Bronchial epithelial cell (primary cell): ENCODE results near the gene NECAB3. TPM values are rescaled to one million over a fixed set of nuclear protein-coding genes. Genes with fewer than 3 reads are reported as not detected.

Experiments used
- DNase-seq: peaks from one replicate; pipeline ENCODE4 v3.0.0-alpha.2; 2010; ENCODE audit warnings: low read depth
- FAIRE-seq: peaks from 2 replicates; lab custom pipeline; 2011; peaks lifted over from hg19 to GRCh38; lab: Jason Lieb, UNC
- H3K27me3 ChIP-seq: 2 replicates; pipeline ENCODE4 v1.5.1; 2011; ENCODE audit warnings: low read length; ENCODE audit not compliant: control insufficient read depth, insufficient read depth
- H3K36me3 ChIP-seq: 2 replicates; pipeline ENCODE4 v1.5.1; 2011; ENCODE audit warnings: low read length; ENCODE audit not compliant: control insufficient read depth, insufficient read depth
- H3K4me3 ChIP-seq: 2 replicates; pipeline ENCODE4 v1.5.1; 2011; ENCODE audit warnings: mild to moderate bottlenecking, low read depth, low read length, control low read depth
- total RNA-seq: library from RNA; depleted of rRNA; stranded (reverse); fragments of >200 nt; gene quantifications from 2 replicates; pipeline ENCODE4 v1.2.1, GENCODE V29; 2014
- TF ChIP-seq, protein P1 (sequence below): IDR thresholded peaks from 2 replicates; pipeline ENCODE4 v1.5.1; 2011; ENCODE audit warnings: mild to moderate bottlenecking, moderate library complexity, low read length, control low read depth, inconsistent platforms; ENCODE audit not compliant: insufficient read depth, severe bottlenecking

Gene NECAB3
- total RNA-seq, 1 donor from 2014 or later = 8.7 TPM

- FAIRE-seq = no peak
- DNase-seq = no peak
- TF ChIP-seq, protein P1, sequence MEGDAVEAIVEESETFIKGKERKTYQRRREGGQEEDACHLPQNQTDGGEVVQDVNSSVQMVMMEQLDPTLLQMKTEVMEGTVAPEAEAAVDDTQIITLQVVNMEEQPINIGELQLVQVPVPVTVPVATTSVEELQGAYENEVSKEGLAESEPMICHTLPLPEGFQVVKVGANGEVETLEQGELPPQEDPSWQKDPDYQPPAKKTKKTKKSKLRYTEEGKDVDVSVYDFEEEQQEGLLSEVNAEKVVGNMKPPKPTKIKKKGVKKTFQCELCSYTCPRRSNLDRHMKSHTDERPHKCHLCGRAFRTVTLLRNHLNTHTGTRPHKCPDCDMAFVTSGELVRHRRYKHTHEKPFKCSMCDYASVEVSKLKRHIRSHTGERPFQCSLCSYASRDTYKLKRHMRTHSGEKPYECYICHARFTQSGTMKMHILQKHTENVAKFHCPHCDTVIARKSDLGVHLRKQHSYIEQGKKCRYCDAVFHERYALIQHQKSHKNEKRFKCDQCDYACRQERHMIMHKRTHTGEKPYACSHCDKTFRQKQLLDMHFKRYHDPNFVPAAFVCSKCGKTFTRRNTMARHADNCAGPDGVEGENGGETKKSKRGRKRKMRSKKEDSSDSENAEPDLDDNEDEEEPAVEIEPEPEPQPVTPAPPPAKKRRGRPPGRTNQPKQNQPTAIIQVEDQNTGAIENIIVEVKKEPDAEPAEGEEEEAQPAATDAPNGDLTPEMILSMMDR = no peak
- Histone ChIP-seq H3K36me3 (peaks cover 5% of the 10 kb centered on the region), H3K27me3 (no peaks in the 10 kb centered on the region), H3K4me3 (no peak overlapping the region)
Observed at GRCh38 chr20:33646191-33646590, 28.0 kb downstream of the NECAB3 start.

DNA sequence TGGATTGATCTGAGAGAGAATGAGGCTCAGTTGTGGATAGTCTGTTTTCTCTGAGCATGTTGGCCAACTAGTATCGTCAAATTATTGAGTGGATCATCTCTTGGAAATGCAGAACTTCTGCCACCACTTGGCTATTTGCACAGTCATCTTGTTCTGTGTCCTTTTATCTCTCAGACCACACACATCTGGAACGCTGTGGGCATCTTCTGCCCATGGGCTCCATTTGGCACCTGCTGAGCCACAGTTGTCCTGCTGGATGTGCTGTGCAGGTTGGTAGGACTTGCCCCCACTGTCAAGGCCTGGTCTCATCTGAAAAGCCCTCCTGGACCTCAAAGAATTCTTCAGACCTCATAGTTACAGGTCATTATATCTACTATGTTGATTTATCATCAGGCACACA is 28.8 kb downstream of the NECAB3 start:
- Histone ChIP-seq H3K4me3 (no peak overlapping the region), H3K36me3 (peaks cover 6% of the 10 kb centered on the region), H3K27me3 (no peaks in the 10 kb centered on the region)
- TF ChIP-seq, protein P1 = no peak
- no peak for DNase-seq
- FAIRE-seq = no peak

- H3K4me3 ChIP-seq = no peak overlapping the region
- FAIRE-seq (no peak), DNase-seq (no peak)
- peaks cover 7% of the 10 kb centered on the region for H3K36me3 ChIP-seq
- TF ChIP-seq, protein P1 = no peak
- no peaks in the 10 kb centered on the region for H3K27me3 ChIP-seq
Observed at GRCh38 chr20:33645072-33645358, 29.2 kb downstream of the NECAB3 start.

DNA sequence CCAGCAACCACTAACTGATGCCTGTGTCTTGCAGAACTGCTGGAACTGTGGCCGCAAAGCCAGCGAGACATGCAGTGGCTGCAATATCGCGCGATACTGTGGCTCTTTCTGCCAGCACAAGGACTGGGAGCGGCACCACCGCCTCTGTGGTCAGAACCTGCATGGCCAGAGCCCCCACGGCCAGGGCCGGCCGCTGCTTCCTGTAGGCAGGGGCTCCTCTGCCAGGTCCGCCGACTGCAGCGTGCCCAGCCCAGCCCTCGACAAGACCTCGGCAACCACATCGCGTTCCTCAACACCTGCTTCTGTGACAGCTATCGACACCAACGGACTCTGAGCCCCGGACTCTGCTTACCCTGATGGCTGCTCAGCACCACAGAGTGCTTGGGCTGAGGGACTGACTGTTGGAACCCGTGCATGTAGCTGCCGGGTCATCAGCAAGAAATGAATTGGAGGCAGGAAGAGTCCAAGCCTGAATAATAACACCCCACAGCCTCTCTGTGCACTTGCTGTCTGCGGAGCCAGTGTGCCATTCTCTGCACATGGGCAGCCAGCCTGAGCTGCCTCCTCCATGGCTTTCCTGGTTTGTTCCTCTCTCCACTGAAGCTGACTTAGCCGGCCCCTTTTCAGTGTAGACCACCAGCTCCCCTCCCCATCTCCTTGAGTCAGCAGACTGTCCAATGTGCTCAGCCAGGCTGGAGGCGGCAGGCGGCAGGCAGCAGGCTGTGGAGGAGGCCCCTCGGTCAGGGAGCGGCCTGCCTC is 29.7 kb downstream of the NECAB3 start:
- FAIRE-seq (no peak), DNase-seq (no peak)
- Histone ChIP-seq H3K36me3 (peaks cover 9% of the 10 kb centered on the region), H3K27me3 (no peaks in the 10 kb centered on the region), H3K4me3 (no peak overlapping the region)
- TF ChIP-seq, protein P1 = no peak

GRCh38 chr20:33640287-33640686 is 33.9 kb downstream of the NECAB3 start:
- peaks cover 10% of the 10 kb centered on the region for H3K36me3 ChIP-seq
- no peak for DNase-seq

More at GRCh38 chr20:33640287-33640686, 33.9 kb downstream of the NECAB3 start:
- Histone ChIP-seq H3K4me3 (no peak overlapping the region), H3K27me3 (no peaks in the 10 kb centered on the region)
- TF ChIP-seq, protein P1 = no peak
- FAIRE-seq = no peak
